BE2C (cell line): Measurements from ENCODE around the gene ARHGAP27.
A peak's percentile ranks its signal among the peaks of the same experiment; 100 is the strongest.

Source experiments
- DNase-seq: peaks from one replicate; pipeline ENCODE4 v3.0.0-alpha.2; 2020
- H3K27me3 ChIP-seq: fragments of 250-450 bp; sonication (Bioruptor Pico); 2 replicates; pipeline ENCODE4 v1.5.1; 2020; ENCODE audit warnings: mild to moderate bottlenecking
- H3K36me3 ChIP-seq: fragments of 250-450 bp; sonication (Bioruptor Pico); 2 replicates; pipeline ENCODE4 v1.5.1; 2020; ENCODE audit warnings: mild to moderate bottlenecking
- H3K4me1 ChIP-seq: fragments of 250-450 bp; sonication (Bioruptor Pico); 2 replicates; pipeline ENCODE4 v1.5.1; 2020
- H3K4me3 ChIP-seq: 2 replicates; pipeline ENCODE4 v1.5.1; 2011; ENCODE audit warnings: low read depth, low read length
- H3K9me3 ChIP-seq: fragments of 250-450 bp; sonication (Bioruptor Pico); 2 replicates; pipeline ENCODE4 v1.5.1; 2020
- CTCF ChIP-seq: IDR thresholded peaks from 2 replicates; pipeline ENCODE4 v1.5.1; 2012; ENCODE audit warnings: mild to moderate bottlenecking, low read depth, low read length

The ARHGAP27 gene

GRCh38 chr17:45409659-45410076 is 23.0 kb downstream of the ARHGAP27 start:
- no peak for DNase-seq
- Histone ChIP-seq H3K4me3 (no peak overlapping the region), H3K36me3 (no peaks in the 10 kb centered on the region), H3K9me3 (no peaks in the 10 kb centered on the region), H3K27me3 (no peaks in the 10 kb centered on the region), H3K4me1 (peaks cover 4% of the 10 kb centered on the region; the same call in 1 of the 2 replicates)
- no peak for TF ChIP-seq CTCF

GRCh38 chr17:45408611-45409421 is 23.9 kb downstream of the ARHGAP27 start:
- no peaks in the 10 kb centered on the region for H3K27me3 ChIP-seq
- DNase-seq: no peak
- H3K36me3 ChIP-seq: no peaks in the 10 kb centered on the region
- peaks cover 4% of the 10 kb centered on the region; the same call in 1 of the 2 replicates for H3K4me1 ChIP-seq
- H3K4me3 ChIP-seq: no peak overlapping the region
- TF ChIP-seq CTCF: no peak
- H3K9me3 ChIP-seq: no peaks in the 10 kb centered on the region

- H3K27me3 ChIP-seq: no peaks in the 10 kb centered on the region
- no peak for DNase-seq
- H3K9me3 ChIP-seq: no peaks in the 10 kb centered on the region
- TF ChIP-seq CTCF: no peak
- peaks cover 4% of the 10 kb centered on the region; the same call in 1 of the 2 replicates for H3K4me1 ChIP-seq
- H3K4me3 ChIP-seq: peak overlapping the region; percentile 59
- H3K36me3 ChIP-seq: no peaks in the 10 kb centered on the region
Measured at GRCh38 chr17:45406107-45406506, 26.6 kb downstream of the ARHGAP27 start.

GRCh38 chr17:45405250-45406086 is 27.2 kb downstream of the ARHGAP27 start:
- no peaks in the 10 kb centered on the region for H3K9me3 ChIP-seq
- no peaks in the 10 kb centered on the region for H3K36me3 ChIP-seq
- no peaks in the 10 kb centered on the region for H3K27me3 ChIP-seq
- TF ChIP-seq CTCF: no peak
- H3K4me3 ChIP-seq: peak overlapping the region; percentile 59
- peaks cover 4% of the 10 kb centered on the region; the same call in 1 of the 2 replicates for H3K4me1 ChIP-seq
- DNase-seq: peak; percentile 81

- no peak for TF ChIP-seq CTCF
- H3K4me3 ChIP-seq: peak overlapping the region; percentile 59
- H3K9me3 ChIP-seq: no peaks in the 10 kb centered on the region
- no peak for DNase-seq
- no peaks in the 10 kb centered on the region for H3K36me3 ChIP-seq
- H3K4me1 ChIP-seq: peaks cover 4% of the 10 kb centered on the region; the same call in 1 of the 2 replicates
- H3K27me3 ChIP-seq: no peaks in the 10 kb centered on the region
Measured at GRCh38 chr17:45404870-45405249, 27.8 kb downstream of the ARHGAP27 start.
